Loucy (cell line): Measurements from ENCODE around the gene ANP32D.
"Not testable (repeated sequence)": the region's sequence is repeated elsewhere in the genome, so short reads cannot be mapped to it uniquely, and the experiment has no call there.

Source experiments
- H2AFZ ChIP-seq: fragments of 200-600 bp; sonication (generic); 2 replicates; pipeline ENCODE4 v1.6.0; 2016; ENCODE audit warnings: antibody characterized with exemption, mild to moderate bottlenecking, low read length, moderate library complexity
- H3F3A ChIP-seq: fragments of 200-600 bp; 2 replicates; pipeline ENCODE4 v1.6.0; 2016; ENCODE audit warnings: antibody characterized with exemption, low read depth, mild to moderate bottlenecking
- H3K27me3 ChIP-seq: fragments of 200-600 bp; sonication (generic); 2 replicates; pipeline ENCODE4 v1.6.1; 2014; ENCODE audit warnings: low read length, mild to moderate bottlenecking; ENCODE audit not compliant: insufficient read depth, poor library complexity, severe bottlenecking
- H3K36me3 ChIP-seq: fragments of 200-600 bp; sonication (generic); 2 replicates; pipeline ENCODE4 v1.6.1; 2016; ENCODE audit warnings: low read length; ENCODE audit not compliant: insufficient read depth
- H3K4me1 ChIP-seq: fragments of 200-600 bp; sonication (generic); 2 replicates; pipeline ENCODE4 v1.5.1; 2014; ENCODE audit warnings: low read length, mild to moderate bottlenecking; ENCODE audit not compliant: insufficient read depth, poor library complexity, severe bottlenecking
- H3K4me2 ChIP-seq: fragments of 200-600 bp; sonication (generic); 2 replicates; pipeline ENCODE4 v1.6.0; 2014; ENCODE audit warnings: antibody characterized with exemption, low read length, low read depth, mild to moderate bottlenecking; ENCODE audit not compliant: poor library complexity, severe bottlenecking
- H3K4me3 ChIP-seq: fragments of 200-600 bp; sonication (generic); 2 replicates; pipeline ENCODE4 v1.5.1; 2014; ENCODE audit warnings: low read length, mild to moderate bottlenecking, mixed read lengths; ENCODE audit not compliant: poor library complexity, severe bottlenecking
- H3K79me2 ChIP-seq: fragments of 200-600 bp; sonication (generic); 2 replicates; pipeline ENCODE4 v1.6.1; 2014; ENCODE audit warnings: low read length; ENCODE audit not compliant: insufficient read depth
- H3K9ac ChIP-seq: fragments of 200-600 bp; sonication (generic); 2 replicates; pipeline ENCODE4 v1.6.0; 2014; ENCODE audit warnings: mild to moderate bottlenecking, low read depth, low read length, moderate library complexity; ENCODE audit not compliant: poor library complexity, severe bottlenecking
- H3K9me2 ChIP-seq: fragments of 200-600 bp; sonication (generic); replicated peaks from 2 replicates; pipeline ENCODE4 v1.6.1; 2016; ENCODE audit warnings: low read depth, low read length, mixed read lengths
- H3K9me3 ChIP-seq: fragments of 200-600 bp; sonication (generic); 2 replicates; pipeline ENCODE4 v1.6.1; 2014; ENCODE audit warnings: mild to moderate bottlenecking, antibody characterized with exemption, low read length, low read depth; ENCODE audit not compliant: insufficient read depth
- H4K20me1 ChIP-seq: fragments of 200-600 bp; sonication (generic); 2 replicates; pipeline ENCODE4 v1.6.0; 2014; ENCODE audit warnings: antibody characterized with exemption, low read length, mild to moderate bottlenecking; ENCODE audit not compliant: insufficient read depth, poor library complexity, severe bottlenecking
- CTCF ChIP-seq: fragments of 200-600 bp; sonication (generic); conservative IDR thresholded peaks from 2 replicates; pipeline ENCODE4 v1.5.1; 2014; ENCODE audit warnings: mild to moderate bottlenecking, antibody characterized with exemption, low read length
- EZH2phosphoT487 ChIP-seq: fragments of 200-600 bp; IDR thresholded peaks from 2 replicates; pipeline ENCODE4 v1.6.1; 2018; ENCODE audit warnings: antibody characterized with exemption, mild to moderate bottlenecking, moderate library complexity, borderline replicate concordance

The ANP32D gene

GRCh38 chr12:48446161-48446776, 26.1 kb upstream of the ANP32D start:
- H3K79me2 ChIP-seq: no peaks in the 10 kb centered on the region
- H2AFZ ChIP-seq: no peak overlapping the region
- H4K20me1 ChIP-seq: no peaks in the 10 kb centered on the region
- H3K4me3 ChIP-seq: no peak overlapping the region
- H3K4me2 ChIP-seq: no peak overlapping the region
- no peaks in the 10 kb centered on the region for H3F3A ChIP-seq
- H3K36me3 ChIP-seq: no peaks in the 10 kb centered on the region
- TF ChIP-seq CTCF: no peak
- H3K9me2 ChIP-seq: no peaks in the 10 kb centered on the region
- no peaks in the 10 kb centered on the region for H3K9me3 ChIP-seq
- H3K4me1 ChIP-seq: no peaks in the 10 kb centered on the region
- H3K27me3 ChIP-seq: no peaks in the 10 kb centered on the region
- H3K9ac ChIP-seq: no peak overlapping the region

- TF ChIP-seq EZH2phosphoT487: no peak
- no peak for TF ChIP-seq CTCF
- H2AFZ ChIP-seq: no peak overlapping the region
- H3K9me2 ChIP-seq: no peaks in the 10 kb centered on the region
- no peak overlapping the region for H3K4me3 ChIP-seq
- H3K4me2 ChIP-seq: no peak overlapping the region
- H3K9me3 ChIP-seq: no peaks in the 10 kb centered on the region
- H3K9ac ChIP-seq: no peak overlapping the region
- no peaks in the 10 kb centered on the region for H3K79me2 ChIP-seq
- no peaks in the 10 kb centered on the region for H3K27me3 ChIP-seq
- H3K4me1 ChIP-seq: no peaks in the 10 kb centered on the region
- H3K36me3 ChIP-seq: no peaks in the 10 kb centered on the region
- H3F3A ChIP-seq: no peaks in the 10 kb centered on the region
- H4K20me1 ChIP-seq: no peaks in the 10 kb centered on the region
These were observed 24.6 kb upstream of the ANP32D start for GRCh38 chr12:48447755-48448154.

- H3K4me3 ChIP-seq: no peak overlapping the region
- H3K9ac ChIP-seq: no peak overlapping the region
- H3K27me3 ChIP-seq: no peaks in the 10 kb centered on the region
- no peak for TF ChIP-seq CTCF
- no peaks in the 10 kb centered on the region for H3K4me1 ChIP-seq
- H3K9me2 ChIP-seq: no peaks in the 10 kb centered on the region
- no peak overlapping the region for H3K4me2 ChIP-seq
- H3F3A ChIP-seq: no peaks in the 10 kb centered on the region
- H3K79me2 ChIP-seq: no peaks in the 10 kb centered on the region
- no peaks in the 10 kb centered on the region for H4K20me1 ChIP-seq
- no peak overlapping the region for H2AFZ ChIP-seq
- no peaks in the 10 kb centered on the region for H3K9me3 ChIP-seq
- H3K36me3 ChIP-seq: no peaks in the 10 kb centered on the region
These were observed 21.0 kb upstream of the ANP32D start for GRCh38 chr12:48451372-48451771.

- H3K4me2 ChIP-seq, H2AFZ ChIP-seq, H3K4me1 ChIP-seq, H3K9me3 ChIP-seq, H3K9ac ChIP-seq, H3K9me2 ChIP-seq, H3K36me3 ChIP-seq, H3F3A ChIP-seq, H3K79me2 ChIP-seq, H3K4me3 ChIP-seq, H3K27me3 ChIP-seq, H4K20me1 ChIP-seq: not testable (repeated sequence)
These were observed 19.4 kb upstream of the ANP32D start for GRCh38 chr12:48452961-48453360.
